Kasumi-1 (cell line): ENCODE results near the gene DDX11.
"Not testable (repeated sequence)": the region's sequence is repeated elsewhere in the genome, so short reads cannot be mapped to it uniquely, and the experiment has no call there.

Experiments used
- DNase-seq, 2 experiments: peaks; one replicate each; lab custom pipeline; 2025; lab: John Stamatoyannopoulos, UW

Gene DDX11

GRCh38 chr12:31099434-31099833, 25.8 kb downstream of the DDX11 start:
- DNase-seq: not testable (repeated sequence)

GRCh38 chr12:31100503-31101208, 27.0 kb downstream of the DDX11 start:
- DNase-seq: not testable (repeated sequence)

- DNase-seq: not testable (repeated sequence)
Observed at GRCh38 chr12:31102125-31102524, 28.5 kb downstream of the DDX11 start.

- DNase-seq: not testable (repeated sequence)
Observed at GRCh38 chr12:31102596-31102995, 28.9 kb downstream of the DDX11 start.

- DNase-seq: not testable (repeated sequence)
Observed at GRCh38 chr12:31103561-31103975, 29.9 kb downstream of the DDX11 start.

- not testable (repeated sequence) for DNase-seq
Observed at GRCh38 chr12:31104220-31104619, 30.6 kb downstream of the DDX11 start.

GRCh38 chr12:31104773-31105172, 31.1 kb downstream of the DDX11 start:
- not testable (repeated sequence) for DNase-seq

- DNase-seq: no peak
Observed at GRCh38 chr12:31105668-31106067, 32.0 kb downstream of the DDX11 start.

GRCh38 chr12:31106101-31106803, 32.6 kb downstream of the DDX11 start:
- DNase-seq: no peak

GRCh38 chr12:31109773-31110172, 36.1 kb downstream of the DDX11 start:
- DNase-seq: not testable (repeated sequence)

- not testable (repeated sequence) for DNase-seq
Observed at GRCh38 chr12:31110263-31110662, 36.6 kb downstream of the DDX11 start.

- DNase-seq: not testable (repeated sequence)
Observed at GRCh38 chr12:31115092-31115601, 41.5 kb downstream of the DDX11 start.

- not testable (repeated sequence) for DNase-seq
Observed at GRCh38 chr12:31116846-31117202, 43.2 kb downstream of the DDX11 start.

GRCh38 chr12:31117203-31118011, 43.7 kb downstream of the DDX11 start:
- DNase-seq: peak; percentile 31

- peak; percentile 46 for DNase-seq
Observed at GRCh38 chr12:31118347-31119191, 44.9 kb downstream of the DDX11 start.

- DNase-seq: no peak
Observed at GRCh38 chr12:31119192-31119802, 45.6 kb downstream of the DDX11 start.

GRCh38 chr12:31119803-31120211, 46.1 kb downstream of the DDX11 start:
- DNase-seq: no peak

GRCh38 chr12:31120392-31121008, 46.8 kb downstream of the DDX11 start:
- no peak for DNase-seq

- DNase-seq: not testable (repeated sequence)
Observed at GRCh38 chr12:31121022-31121728, 47.5 kb downstream of the DDX11 start.

- no peak for DNase-seq
Observed at GRCh38 chr12:31122481-31122880, 48.8 kb downstream of the DDX11 start.
